Cerebellar nuclear complex (tissue), 1 donor: ENCODE results near the gene TMEM130.

Experiments used
- DNase-seq, 2 experiments: peaks; one replicate each; lab custom pipeline; 2025; lab: John Stamatoyannopoulos, UW

Gene TMEM130

GRCh38 chr7:98841179-98841997 lies 28.4 kb downstream of the TMEM130 start:
- no peak for DNase-seq

- DNase-seq, result no peak
Measured at GRCh38 chr7:98840722-98841121, 29.1 kb downstream of the TMEM130 start.

- DNase-seq, result no peak
Measured at GRCh38 chr7:98840096-98840495, 29.7 kb downstream of the TMEM130 start.

- DNase-seq, result no peak
Measured at GRCh38 chr7:98837630-98837972, 32.2 kb downstream of the TMEM130 start.

GRCh38 chr7:98836811-98837629 lies 32.8 kb downstream of the TMEM130 start:
- DNase-seq, result no peak

GRCh38 chr7:98834949-98835348 lies 34.9 kb downstream of the TMEM130 start:
- DNase-seq, result no peak

GRCh38 chr7:98833022-98833421 lies 36.8 kb downstream of the TMEM130 start:
- no peak for DNase-seq

- DNase-seq, result no peak
Measured at GRCh38 chr7:98831641-98832221, 38.1 kb downstream of the TMEM130 start.

- DNase-seq, result no peak
Measured at GRCh38 chr7:98830972-98831548, 38.8 kb downstream of the TMEM130 start.

- no peak for DNase-seq
Measured at GRCh38 chr7:98828368-98828767, 41.4 kb downstream of the TMEM130 start.

GRCh38 chr7:98827258-98827657 lies 42.6 kb downstream of the TMEM130 start:
- no peak for DNase-seq

- peak; percentile 75 to 98 for DNase-seq
Measured at GRCh38 chr7:98826811-98827231, 43.0 kb downstream of the TMEM130 start.

- DNase-seq, result peak in 1 of 2 experiments; percentile 91
Measured at GRCh38 chr7:98826387-98826786, 43.4 kb downstream of the TMEM130 start.

GRCh38 chr7:98823226-98823625 lies 46.6 kb downstream of the TMEM130 start:
- no peak for DNase-seq

GRCh38 chr7:98821348-98821747 lies 48.5 kb downstream of the TMEM130 start:
- DNase-seq, result no peak

GRCh38 chr7:98816967-98817710 lies 52.7 kb downstream of the TMEM130 start:
- no peak for DNase-seq

GRCh38 chr7:98816241-98816640 lies 53.6 kb downstream of the TMEM130 start:
- no peak for DNase-seq

GRCh38 chr7:98815313-98815712 lies 54.5 kb downstream of the TMEM130 start:
- DNase-seq, result no peak

GRCh38 chr7:98811299-98811698 lies 58.5 kb downstream of the TMEM130 start:
- DNase-seq, result no peak

GRCh38 chr7:98810153-98810802 lies 59.5 kb downstream of the TMEM130 start:
- no peak for DNase-seq
